ENCODE measurements around the gene PRR22.

DNA sequence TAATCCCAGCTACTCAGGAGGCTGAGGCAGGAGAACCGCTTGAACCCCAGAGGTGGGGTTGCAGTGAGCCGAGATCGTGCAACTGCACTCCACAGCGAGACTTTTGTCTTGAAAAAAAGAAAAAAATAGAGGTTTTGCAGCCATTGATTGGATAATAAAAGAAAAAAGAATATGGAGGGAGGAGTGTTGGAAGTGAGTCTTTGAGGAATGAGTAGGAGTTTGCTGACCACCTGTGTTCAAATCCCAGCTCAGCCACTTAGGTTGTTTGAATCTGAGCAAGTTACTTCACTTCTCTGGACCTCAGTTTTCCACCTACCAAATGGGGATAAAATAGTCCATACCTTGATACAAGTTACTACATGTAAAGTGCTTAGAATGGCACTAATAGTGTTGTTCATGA, 26.6 kb upstream of the PRR22 start:
- no peak for TF ChIP-seq EZH2 (IDR thresholded peaks at IDR 0.05; ENCODE audit: borderline replicate concordance, insufficient read depth, low read depth, low read length, poor library complexity, severe bottlenecking)
- TF ChIP-seq, protein P1, sequence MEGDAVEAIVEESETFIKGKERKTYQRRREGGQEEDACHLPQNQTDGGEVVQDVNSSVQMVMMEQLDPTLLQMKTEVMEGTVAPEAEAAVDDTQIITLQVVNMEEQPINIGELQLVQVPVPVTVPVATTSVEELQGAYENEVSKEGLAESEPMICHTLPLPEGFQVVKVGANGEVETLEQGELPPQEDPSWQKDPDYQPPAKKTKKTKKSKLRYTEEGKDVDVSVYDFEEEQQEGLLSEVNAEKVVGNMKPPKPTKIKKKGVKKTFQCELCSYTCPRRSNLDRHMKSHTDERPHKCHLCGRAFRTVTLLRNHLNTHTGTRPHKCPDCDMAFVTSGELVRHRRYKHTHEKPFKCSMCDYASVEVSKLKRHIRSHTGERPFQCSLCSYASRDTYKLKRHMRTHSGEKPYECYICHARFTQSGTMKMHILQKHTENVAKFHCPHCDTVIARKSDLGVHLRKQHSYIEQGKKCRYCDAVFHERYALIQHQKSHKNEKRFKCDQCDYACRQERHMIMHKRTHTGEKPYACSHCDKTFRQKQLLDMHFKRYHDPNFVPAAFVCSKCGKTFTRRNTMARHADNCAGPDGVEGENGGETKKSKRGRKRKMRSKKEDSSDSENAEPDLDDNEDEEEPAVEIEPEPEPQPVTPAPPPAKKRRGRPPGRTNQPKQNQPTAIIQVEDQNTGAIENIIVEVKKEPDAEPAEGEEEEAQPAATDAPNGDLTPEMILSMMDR (IDR thresholded peaks at IDR 0.05), result no peak
